Measurements from ENCODE around the gene GRB14.

Gene GRB14

GRCh38 chr2:164593959-164594358 lies 27.3 kb downstream of the GRB14 start:
- ATAC-seq: no peak

DNA sequence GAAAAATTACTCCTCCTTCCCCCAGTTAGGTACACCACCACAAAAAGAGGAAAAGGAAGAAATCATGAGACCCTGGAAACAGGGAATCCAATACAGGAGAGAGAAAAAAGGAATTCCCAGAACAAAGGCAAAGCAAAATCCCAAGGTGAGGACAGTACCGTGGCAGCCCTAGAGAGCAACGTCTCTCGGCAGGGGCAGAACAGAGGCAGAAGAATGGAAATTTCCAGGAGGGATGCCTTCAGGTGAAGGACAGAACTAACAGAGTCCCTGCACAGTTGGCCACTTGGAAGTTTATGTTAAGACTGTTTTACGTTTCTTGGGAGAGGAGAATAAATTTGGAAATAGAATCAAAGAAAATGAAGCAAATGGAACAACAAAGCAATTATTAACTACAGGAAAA lies 27.7 kb downstream of the GRB14 start:
- Mint-ChIP-seq H3K4me3 (no peak overlapping the region), H3K36me3 (ENCODE audit: low read depth) (no peaks in the 10 kb centered on the region), H3K4me1 (no peaks in the 10 kb centered on the region), H3K9me3 (peaks cover 10% of the 10 kb centered on the region), H3K27me3 (peaks cover 2% of the 10 kb centered on the region), H3K27ac (no peak overlapping the region)
- no peak for ATAC-seq
- no peak for DNase-seq

More at GRCh38 chr2:164593959-164594358, 27.3 kb downstream of the GRB14 start:
- no peak overlapping the region for H3K4me3 Mint-ChIP-seq
- peaks cover 10% of the 10 kb centered on the region for H3K9me3 Mint-ChIP-seq
- no peaks in the 10 kb centered on the region for H3K4me1 Mint-ChIP-seq
- peaks cover 2% of the 10 kb centered on the region for H3K27me3 Mint-ChIP-seq
- H3K36me3 Mint-ChIP-seq (ENCODE audit: low read depth): no peaks in the 10 kb centered on the region
- DNase-seq: no peak
- no peak overlapping the region for H3K27ac Mint-ChIP-seq

DNA sequence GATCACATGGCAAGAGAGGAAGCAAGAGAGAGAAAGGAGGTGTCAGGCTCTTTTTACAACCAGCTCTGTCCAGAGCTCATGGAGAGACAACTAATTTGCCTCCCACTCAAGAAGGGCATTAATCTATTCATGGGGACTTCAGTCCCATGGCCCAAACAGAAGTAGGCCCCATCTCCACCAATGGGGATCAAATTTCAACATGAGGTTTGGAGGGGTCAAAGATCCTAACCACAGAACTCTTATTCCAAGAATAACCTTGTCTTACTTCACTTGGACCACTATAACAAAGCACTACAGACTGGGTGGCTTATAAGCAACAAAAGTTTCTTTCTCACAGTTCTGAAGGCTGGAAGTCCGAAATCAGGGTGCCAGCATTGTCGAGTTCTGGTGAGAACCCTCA lies 31.8 kb downstream of the GRB14 start:
- Mint-ChIP-seq H3K4me1 (no peaks in the 10 kb centered on the region), H3K27ac (no peak overlapping the region), H3K27me3 (no peaks in the 10 kb centered on the region), H3K9me3 (peaks cover 10% of the 10 kb centered on the region), H3K4me3 (no peak overlapping the region), H3K36me3 (ENCODE audit: low read depth) (no peaks in the 10 kb centered on the region)
- ATAC-seq (no peak), DNase-seq (no peak)

DNA sequence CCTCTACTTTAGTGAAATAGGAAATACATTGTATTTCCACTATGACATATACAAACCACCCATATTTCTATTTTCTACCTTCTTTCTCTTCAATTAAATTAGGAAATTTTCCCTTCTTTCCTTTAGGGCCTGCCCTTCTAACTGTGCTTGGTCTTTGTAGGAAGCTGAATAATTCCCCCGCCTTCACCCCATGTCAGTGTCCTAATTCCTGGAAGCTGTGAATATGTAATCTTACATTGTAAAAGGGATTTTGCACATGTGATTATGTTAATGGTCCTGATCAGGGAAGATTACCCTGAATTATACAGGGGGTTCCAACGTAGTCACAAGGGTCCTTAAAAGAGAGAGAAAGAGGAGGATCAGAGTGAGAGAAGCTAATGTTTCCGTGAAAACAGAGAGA lies 40.2 kb downstream of the GRB14 start:
- no peak for ATAC-seq
- H3K36me3 Mint-ChIP-seq (ENCODE audit: low read depth): no peaks in the 10 kb centered on the region
- no peak overlapping the region for H3K27ac Mint-ChIP-seq
- DNase-seq: no peak
- no peaks in the 10 kb centered on the region for H3K9me3 Mint-ChIP-seq
- no peaks in the 10 kb centered on the region for H3K4me1 Mint-ChIP-seq
- H3K27me3 Mint-ChIP-seq: no peaks in the 10 kb centered on the region
- no peak overlapping the region for H3K4me3 Mint-ChIP-seq

GRCh38 chr2:164574931-164575330 lies 46.4 kb downstream of the GRB14 start:
- ATAC-seq: no peak
- no peaks in the 10 kb centered on the region for H3K4me1 Mint-ChIP-seq
- H3K4me3 Mint-ChIP-seq: no peak overlapping the region
- no peaks in the 10 kb centered on the region for H3K9me3 Mint-ChIP-seq
- no peaks in the 10 kb centered on the region for H3K27me3 Mint-ChIP-seq
- DNase-seq: no peak
- no peaks in the 10 kb centered on the region for H3K36me3 Mint-ChIP-seq (ENCODE audit: low read depth)
- H3K27ac Mint-ChIP-seq: no peak overlapping the region

DNA sequence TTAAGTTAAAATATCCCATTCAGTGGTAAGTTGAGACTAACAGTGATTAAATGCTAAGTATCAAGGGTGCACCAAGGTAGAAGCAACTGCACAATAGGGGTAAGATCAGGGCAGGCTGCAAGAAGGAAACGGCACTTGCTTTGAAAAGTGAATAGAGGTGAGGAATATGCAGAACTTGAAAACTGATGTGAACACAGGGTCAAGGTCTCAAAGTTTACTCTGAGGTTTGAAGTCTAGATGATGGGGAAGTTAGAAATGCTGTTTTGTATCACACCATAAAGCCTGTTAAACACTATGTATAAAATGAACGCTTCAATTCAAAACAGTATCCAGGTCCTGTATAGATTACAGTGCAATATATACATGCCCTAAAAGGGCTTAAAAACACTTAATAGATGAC lies 50.8 kb downstream of the GRB14 start:
- Mint-ChIP-seq H3K9me3 (no peaks in the 10 kb centered on the region), H3K27ac (no peak overlapping the region), H3K27me3 (no peaks in the 10 kb centered on the region), H3K4me1 (no peaks in the 10 kb centered on the region), H3K4me3 (no peak overlapping the region), H3K36me3 (ENCODE audit: low read depth) (no peaks in the 10 kb centered on the region)
- ATAC-seq (no peak), DNase-seq (no peak)

DNA sequence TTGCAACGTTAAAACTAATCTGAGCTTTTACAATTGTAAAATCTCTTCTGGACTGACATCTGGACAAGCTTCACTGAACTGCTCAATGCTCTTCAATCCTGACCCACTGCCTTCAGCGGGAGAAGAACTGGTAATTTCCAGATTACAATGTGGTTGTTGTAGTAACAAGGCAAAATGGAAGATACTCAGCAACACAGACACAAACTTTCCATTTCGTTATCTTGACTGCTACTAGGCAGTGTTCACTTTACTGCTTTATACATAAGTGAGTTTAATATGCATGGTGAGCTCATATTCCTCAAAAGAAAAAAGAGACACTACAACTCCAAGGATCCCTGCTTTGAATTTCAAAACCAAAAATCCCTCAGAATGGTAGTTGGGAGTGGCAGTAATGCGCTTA lies 51.9 kb downstream of the GRB14 start:
- no peak overlapping the region for H3K4me3 Mint-ChIP-seq
- ATAC-seq: no peak

DNA sequence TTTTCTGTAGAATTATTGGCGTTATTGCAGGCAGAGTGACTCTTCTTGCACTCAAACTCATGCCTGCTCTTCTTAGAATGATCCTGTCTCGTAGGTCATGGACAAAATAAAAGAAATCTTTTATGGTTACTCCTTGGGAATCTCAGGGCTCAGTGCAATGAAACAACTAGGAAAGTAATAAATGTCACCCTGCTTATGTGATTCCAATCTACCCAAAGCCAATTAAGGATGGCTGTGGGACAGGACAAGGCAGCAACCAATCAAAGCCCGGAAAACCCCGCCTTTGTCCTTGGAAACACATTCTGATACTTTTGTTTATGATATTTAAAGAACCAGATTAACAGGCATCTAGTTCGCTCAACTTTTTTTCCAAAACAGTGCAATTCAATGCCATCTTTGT lies 53.0 kb downstream of the GRB14 start:
- no peaks in the 10 kb centered on the region for H3K36me3 Mint-ChIP-seq (ENCODE audit: low read depth)
- no peaks in the 10 kb centered on the region for H3K4me1 Mint-ChIP-seq
- no peak overlapping the region for H3K27ac Mint-ChIP-seq
- no peak overlapping the region for H3K4me3 Mint-ChIP-seq
- no peak for ATAC-seq
- no peaks in the 10 kb centered on the region for H3K27me3 Mint-ChIP-seq
- no peaks in the 10 kb centered on the region for H3K9me3 Mint-ChIP-seq
- DNase-seq: no peak

More for the DNA sequence above, 51.9 kb downstream of the GRB14 start:
- no peaks in the 10 kb centered on the region for H3K4me1 Mint-ChIP-seq
- no peak overlapping the region for H3K27ac Mint-ChIP-seq
- H3K27me3 Mint-ChIP-seq: no peaks in the 10 kb centered on the region
- no peaks in the 10 kb centered on the region for H3K36me3 Mint-ChIP-seq (ENCODE audit: low read depth)
- no peaks in the 10 kb centered on the region for H3K9me3 Mint-ChIP-seq
- DNase-seq: no peak

DNA sequence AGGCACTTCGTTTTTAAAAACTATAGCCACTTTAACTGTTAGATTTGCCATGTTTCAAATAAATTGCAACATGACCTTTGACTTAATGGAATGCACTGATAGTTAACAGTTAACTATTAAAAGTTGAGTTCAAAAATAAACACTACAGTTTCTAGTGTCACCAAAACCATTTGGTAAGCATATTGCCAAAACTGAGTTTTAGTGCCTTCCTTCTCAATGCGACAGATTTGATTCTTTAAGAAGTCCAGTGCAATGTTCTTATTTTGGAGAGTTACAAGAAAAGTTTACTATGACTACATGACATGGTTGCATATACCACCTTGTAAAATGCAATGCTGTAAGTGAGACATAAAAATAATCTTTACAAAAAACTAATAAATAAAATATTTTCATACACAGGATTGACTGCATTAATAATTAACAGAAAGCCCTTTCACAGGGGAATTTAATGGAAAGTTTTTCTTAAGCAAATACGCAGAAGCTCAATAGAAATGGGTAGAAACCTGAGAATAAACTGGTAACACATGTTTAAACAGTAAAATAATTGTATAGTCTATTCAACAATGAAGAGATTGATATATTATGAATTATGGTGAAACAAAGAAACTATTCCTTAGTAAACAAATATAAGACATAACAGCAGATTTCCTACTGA lies 53.8 kb downstream of the GRB14 start:
- DNase-seq: no peak
- H3K36me3 Mint-ChIP-seq (ENCODE audit: low read depth): no peaks in the 10 kb centered on the region
- no peaks in the 10 kb centered on the region for H3K27me3 Mint-ChIP-seq
- ATAC-seq: no peak
- H3K9me3 Mint-ChIP-seq: no peaks in the 10 kb centered on the region
- no peak overlapping the region for H3K4me3 Mint-ChIP-seq
- H3K4me1 Mint-ChIP-seq: no peaks in the 10 kb centered on the region
- no peak overlapping the region for H3K27ac Mint-ChIP-seq

- no peaks in the 10 kb centered on the region for H3K27me3 Mint-ChIP-seq
- H3K27ac Mint-ChIP-seq: no peak overlapping the region
- H3K4me1 Mint-ChIP-seq: no peaks in the 10 kb centered on the region
- no peak overlapping the region for H3K4me3 Mint-ChIP-seq
- DNase-seq: no peak
- H3K9me3 Mint-ChIP-seq: no peaks in the 10 kb centered on the region
- no peaks in the 10 kb centered on the region for H3K36me3 Mint-ChIP-seq (ENCODE audit: low read depth)
- ATAC-seq: no peak
These were observed 55.9 kb downstream of the GRB14 start for GRCh38 chr2:164565359-164565758.

DNA sequence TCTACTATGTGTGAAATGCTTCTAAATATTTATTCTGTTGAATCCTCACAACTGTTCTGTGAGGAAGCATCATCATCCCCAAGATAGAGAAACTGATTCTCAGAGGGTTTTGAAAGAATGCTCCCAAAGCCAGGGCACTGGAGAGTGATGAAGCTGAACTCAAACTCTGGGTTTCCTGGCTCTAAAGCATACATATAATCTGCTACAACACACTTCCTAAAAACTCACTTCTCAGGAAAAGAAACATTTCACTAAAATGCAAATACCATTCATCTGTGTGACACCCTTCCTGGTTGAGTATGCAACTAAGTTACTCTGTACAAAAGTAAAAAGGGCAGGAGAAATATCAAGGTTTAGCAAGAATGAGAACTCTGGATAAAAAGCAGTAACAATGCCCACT lies 58.6 kb downstream of the GRB14 start:
- Mint-ChIP-seq H3K9me3 (no peaks in the 10 kb centered on the region), H3K27me3 (no peaks in the 10 kb centered on the region), H3K4me3 (no peak overlapping the region), H3K4me1 (no peaks in the 10 kb centered on the region), H3K36me3 (ENCODE audit: low read depth) (no peaks in the 10 kb centered on the region), H3K27ac (no peak overlapping the region)
- ATAC-seq: no peak
- no peak for DNase-seq

- H3K4me3 Mint-ChIP-seq: no peak overlapping the region
- no peaks in the 10 kb centered on the region for H3K9me3 Mint-ChIP-seq
- no peak overlapping the region for H3K27ac Mint-ChIP-seq
- ATAC-seq (no peak), DNase-seq (no peak)
- no peaks in the 10 kb centered on the region for H3K36me3 Mint-ChIP-seq (ENCODE audit: low read depth)
- no peaks in the 10 kb centered on the region for H3K4me1 Mint-ChIP-seq
- H3K27me3 Mint-ChIP-seq: no peaks in the 10 kb centered on the region
These were observed 59.3 kb downstream of the GRB14 start for GRCh38 chr2:164561991-164562390.

GRCh38 chr2:164561416-164561815 lies 59.9 kb downstream of the GRB14 start:
- H3K27me3 Mint-ChIP-seq: no peaks in the 10 kb centered on the region
- H3K4me3 Mint-ChIP-seq: no peak overlapping the region
- no peaks in the 10 kb centered on the region for H3K4me1 Mint-ChIP-seq
- no peak for DNase-seq
- no peaks in the 10 kb centered on the region for H3K9me3 Mint-ChIP-seq
- no peak for ATAC-seq
- no peak overlapping the region for H3K27ac Mint-ChIP-seq
- H3K36me3 Mint-ChIP-seq (ENCODE audit: low read depth): no peaks in the 10 kb centered on the region

DNA sequence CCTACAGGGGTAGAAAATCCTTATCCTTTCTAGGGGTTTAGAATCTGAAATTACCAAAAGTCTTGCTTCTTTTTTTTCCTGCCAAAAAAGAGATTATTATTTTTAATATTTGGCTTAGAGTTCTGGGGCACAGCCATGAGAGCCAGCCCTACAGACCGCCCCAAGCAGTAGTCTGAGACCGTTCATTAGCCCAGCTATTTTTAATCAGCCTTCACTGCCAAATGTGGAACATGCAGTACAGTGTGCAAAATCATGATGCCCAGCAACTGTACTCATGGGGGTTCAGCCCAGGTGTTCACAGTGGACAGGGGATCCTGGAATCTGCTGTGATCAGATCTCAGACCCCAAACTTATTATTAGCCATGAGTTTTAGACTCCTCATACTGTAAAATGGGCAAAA lies 60.4 kb downstream of the GRB14 start:
- Mint-ChIP-seq H3K9me3 (no peaks in the 10 kb centered on the region), H3K36me3 (ENCODE audit: low read depth) (no peaks in the 10 kb centered on the region), H3K27ac (no peak overlapping the region), H3K27me3 (no peaks in the 10 kb centered on the region), H3K4me1 (no peaks in the 10 kb centered on the region), H3K4me3 (no peak overlapping the region)
- DNase-seq (no peak), ATAC-seq (no peak)

- Mint-ChIP-seq H3K4me3 (no peak overlapping the region), H3K27me3 (no peaks in the 10 kb centered on the region), H3K4me1 (no peaks in the 10 kb centered on the region), H3K27ac (no peak overlapping the region), H3K9me3 (no peaks in the 10 kb centered on the region), H3K36me3 (ENCODE audit: low read depth) (no peaks in the 10 kb centered on the region)
- DNase-seq (no peak), ATAC-seq (no peak)
These were observed 61.0 kb downstream of the GRB14 start for GRCh38 chr2:164560181-164560792.

GRCh38 chr2:164558450-164558849 lies 62.8 kb downstream of the GRB14 start:
- H3K36me3 Mint-ChIP-seq (ENCODE audit: low read depth): no peaks in the 10 kb centered on the region
- no peaks in the 10 kb centered on the region for H3K9me3 Mint-ChIP-seq
- ATAC-seq: no peak
- H3K27ac Mint-ChIP-seq: no peak overlapping the region
- DNase-seq: no peak
- H3K27me3 Mint-ChIP-seq: no peaks in the 10 kb centered on the region
- H3K4me1 Mint-ChIP-seq: no peaks in the 10 kb centered on the region
- no peak overlapping the region for H3K4me3 Mint-ChIP-seq
